HCT116 (cell line): ENCODE measurements around the gene SLC24A2. TPM values are rescaled to one million over a fixed set of nuclear protein-coding genes. Genes with fewer than 3 reads are reported as not detected.

Experiments used
- ATAC-seq: fragments of 200-7000 bp; cut with Tn5 transposase; 2 replicates; pipeline ENCODE4 v1.9.1; 2020; ENCODE audit warnings: mild to moderate bottlenecking, moderate library complexity
- BruUV-seq: library from RNA; stranded (reverse); fragments of 400-500 nt; replicated peaks from 2 replicates; lab custom pipeline; 2021; lab: Mats Ljungman, UMichigan
- CTCF ChIA-PET: fragments of 300-600 bp; sonication (Branson Sonifier 250); formaldehyde crosslinking; loops from one replicate; lab custom pipeline; 2021; ENCODE audit warnings: antibody characterized with exemption; lab: Charles Lee
- POLR2A ChIA-PET: fragments of 300-600, 350-600 bp; sonication (Branson Sonifier 250); formaldehyde crosslinking; loops from one replicate; lab custom pipeline; 2021; ENCODE audit warnings: antibody characterized with exemption; lab: Charles Lee
- RAD21 ChIA-PET, 2 experiments: fragments of 300-600 bp; sonication (Branson Sonifier 250); formaldehyde crosslinking; loops; one replicate each; lab custom pipeline; 2023; ENCODE audit warnings: low total read pairs in 2 of 2; ENCODE audit not compliant: uncharacterized antibody in 2 of 2, unreplicated experiment in 2 of 2, low non-redundant PET in 1 of 2; lab: Charles Lee
- DNase-seq: peaks from one replicate; pipeline ENCODE4 v3.0.0-alpha.2; 2010; ENCODE audit warnings: low read depth, low spot score
- H2AFZ ChIP-seq: fragments of 200-600 bp; shearing (Covaris generic), sonication (generic); 2 replicates; pipeline ENCODE4 v1.6.1; 2017; ENCODE audit warnings: low read depth, mixed run types, mixed read lengths, antibody characterized with exemption, low read length; ENCODE audit not compliant: poor library complexity, severe bottlenecking
- H3K27ac ChIP-seq: 2 replicates; pipeline ENCODE4 v1.5.1; 2012; ENCODE audit warnings: low read depth, low read length
- H3K27me3 ChIP-seq: fragments of 200-600 bp; sonication (generic); 2 replicates; pipeline ENCODE4 v1.6.1; 2016; ENCODE audit warnings: mixed run types, low read length, mixed read lengths; ENCODE audit not compliant: insufficient read depth
- H3K36me3 ChIP-seq, 2 experiments: fragments of 200-500 bp in 1 of 2; fragments of 200-600 bp in 1 of 2; sonication (Bioruptor generic) in 1 of 2; sonication (generic) in 1 of 2; 2 replicates each; pipeline versions ENCODE4 v1.5.1 to v1.6.1; 2014 to 2016; ENCODE audit warnings: low read length in 2 of 2, inconsistent platforms in 1 of 2, mixed read lengths in 1 of 2, mixed run types in 1 of 2; ENCODE audit not compliant: insufficient read depth in 2 of 2, control insufficient read depth in 1 of 2
- H3K4me1 ChIP-seq, 2 experiments: fragments of 200-600 bp in 1 of 2; sonication (generic) in 1 of 2; 2 replicates each; pipeline versions ENCODE4 v1.5.1 to v1.6.1; 2012 to 2017; ENCODE audit warnings: low read length in 2 of 2, inconsistent platforms in 1 of 2, mild to moderate bottlenecking in 1 of 2, mixed read lengths in 1 of 2, mixed run types in 1 of 2, moderate library complexity in 1 of 2; ENCODE audit not compliant: insufficient read depth in 2 of 2, control insufficient read depth in 1 of 2
- H3K4me2 ChIP-seq: fragments of 200-600 bp; sonication (generic); 2 replicates; pipeline ENCODE4 v1.6.1; 2017; ENCODE audit warnings: mixed run types, low read length, mixed read lengths
- H3K4me3 ChIP-seq, 2 experiments: fragments of 200-600 bp in 1 of 2; sonication (generic) in 1 of 2; replicated peaks in 1 of 2; 2 replicates each; pipeline ENCODE4 v1.5.1; 2011 to 2016; ENCODE audit warnings: low read length in 2 of 2, control low read depth in 1 of 2, low read depth in 1 of 2, mild to moderate bottlenecking in 1 of 2, mixed read lengths in 1 of 2, mixed run types in 1 of 2
- H3K79me2 ChIP-seq: fragments of 200-600 bp; sonication (generic); 2 replicates; pipeline ENCODE4 v1.6.1; 2017; ENCODE audit warnings: mild to moderate bottlenecking, mixed run types, low read length, moderate library complexity, mixed read lengths; ENCODE audit not compliant: insufficient read depth
- H3K9ac ChIP-seq: fragments of 200-600 bp; sonication (generic); 2 replicates; pipeline ENCODE4 v1.6.1; 2016; ENCODE audit warnings: low read length, mixed read lengths
- H3K9me2 ChIP-seq: fragments of 200-600 bp; sonication (generic), shearing (Covaris generic); 2 replicates; pipeline ENCODE4 v1.6.1; 2017; ENCODE audit warnings: mixed run types, mild to moderate bottlenecking, moderate library complexity; ENCODE audit not compliant: insufficient read depth
- H3K9me3 ChIP-seq, 2 experiments: fragments of 200-500 bp in 1 of 2; fragments of 200-600 bp in 1 of 2; sonication (Bioruptor generic) in 1 of 2; sonication (generic) in 1 of 2; 2 replicates each; pipeline ENCODE4 v1.6.1; 2014 to 2017; ENCODE audit warnings: low read length in 2 of 2, mixed read lengths in 2 of 2, inconsistent platforms in 1 of 2, low read depth in 1 of 2, mild to moderate bottlenecking in 1 of 2, mixed run types in 1 of 2, moderate library complexity in 1 of 2; ENCODE audit not compliant: control insufficient read depth in 1 of 2, insufficient read depth in 1 of 2
- H4K20me1 ChIP-seq: fragments of 200-600 bp; sonication (generic), shearing (Covaris generic); 2 replicates; pipeline ENCODE4 v1.6.1; 2017; ENCODE audit warnings: mixed run types, mild to moderate bottlenecking, moderate library complexity; ENCODE audit not compliant: insufficient read depth
- CBX3 ChIP-seq: IDR thresholded peaks from 2 replicates; pipeline ENCODE4 v1.6.1; 2012; ENCODE audit warnings: low read depth
- CEBPB ChIP-seq: IDR thresholded peaks from 2 replicates; pipeline ENCODE4 v1.6.1; 2012; ENCODE audit warnings: low read depth
- EGR1 ChIP-seq: IDR thresholded peaks from 2 replicates; pipeline ENCODE4 v1.6.1; 2012; ENCODE audit warnings: low read depth
- ELF1 ChIP-seq: IDR thresholded peaks from 2 replicates; pipeline ENCODE4 v1.6.1; 2012; ENCODE audit warnings: low read depth, borderline replicate concordance
- EZH2phosphoT487 ChIP-seq: fragments of 200-600 bp; IDR thresholded peaks from 2 replicates; pipeline ENCODE4 v1.6.1; 2018; ENCODE audit warnings: antibody characterized with exemption, borderline replicate concordance
- JUND ChIP-seq: IDR thresholded peaks from 2 replicates; pipeline ENCODE4 v1.6.1; 2012
- POLR2AphosphoS5 ChIP-seq: IDR thresholded peaks from 2 replicates; pipeline ENCODE4 v1.6.1; 2011; ENCODE audit warnings: mild to moderate bottlenecking, low read depth, low read length, moderate library complexity
- SIN3A ChIP-seq: IDR thresholded peaks from 2 replicates; pipeline ENCODE4 v1.6.1; 2012; ENCODE audit warnings: low read depth
- SRF ChIP-seq: IDR thresholded peaks from 2 replicates; pipeline ENCODE4 v1.6.1; 2012; ENCODE audit warnings: low read depth
- TCF7L2 ChIP-seq: IDR thresholded peaks from 2 replicates; pipeline ENCODE4 v1.7.0; 2011; ENCODE audit warnings: borderline replicate concordance, inconsistent platforms; ENCODE audit not compliant: insufficient read depth, insufficient read length; ENCODE audit errors: extremely low read depth
- YY1 ChIP-seq: IDR thresholded peaks from 2 replicates; pipeline ENCODE4 v1.6.1; 2011; ENCODE audit warnings: low read length, low read depth, moderate library complexity, mild to moderate bottlenecking; ENCODE audit not compliant: insufficient replicate concordance; ENCODE audit errors: extremely low read depth
- ZFX ChIP-seq: fragments of 450-650 bp; IDR thresholded peaks from 2 replicates; pipeline ENCODE4 v1.6.1; 2017
- intact Hi-C: fragments of 100-400 bp; cut with micrococcal nuclease; formaldehyde crosslinking; loops from 2 replicates; pipeline ENCODE4 v1.10.0; 2022
- total RNA-seq: library from RNA; stranded (reverse); gene quantifications from one replicate; pipeline ENCODE4 v1.2.1, GENCODE V29; 2021; ENCODE audit not compliant: unreplicated experiment
- TF ChIP-seq, protein P1 (sequence below): IDR thresholded peaks from 2 replicates; pipeline ENCODE4 v1.6.1; 2011; ENCODE audit warnings: mild to moderate bottlenecking, low read length, moderate library complexity; ENCODE audit not compliant: insufficient replicate concordance; ENCODE audit errors: extremely low read depth
- TF ChIP-seq, protein P2 (sequence below): IDR thresholded peaks from 2 replicates; pipeline ENCODE4 v1.6.1; 2012

Gene SLC24A2
- total RNA-seq, 1 experiment from 2014 or later, result not detected

DNA sequence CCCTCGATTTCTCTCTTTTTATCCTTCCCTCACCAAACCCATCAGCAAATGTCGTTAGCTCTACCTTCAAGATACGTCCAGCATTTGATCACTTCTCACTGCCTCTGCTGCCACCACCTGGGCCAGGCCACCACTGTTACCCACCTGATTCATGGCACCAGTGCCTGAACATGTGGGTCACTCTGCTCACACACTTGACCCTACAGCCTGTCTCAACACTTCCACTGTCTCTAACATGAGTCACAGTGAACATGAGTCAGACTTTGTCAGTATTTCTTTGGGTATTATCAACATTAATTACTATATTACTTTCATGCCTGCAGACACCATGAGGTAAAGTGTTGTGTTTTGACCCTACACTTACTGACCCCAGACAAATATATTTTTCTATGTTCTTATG is 19.6 kb downstream of the SLC24A2 start:
- no peak overlapping the region for H3K4me2 ChIP-seq

More for the DNA sequence above, 19.6 kb downstream of the SLC24A2 start:
- peaks cover 23% of the 10 kb centered on the region; the same call in 1 of the 2 replicates for H3K27me3 ChIP-seq
- H3K9ac ChIP-seq, result no peak overlapping the region
- no peaks in the 10 kb centered on the region for H3K79me2 ChIP-seq
- no peaks in the 10 kb centered on the region for H3K9me3 ChIP-seq
- no peaks in the 10 kb centered on the region for H3K9me2 ChIP-seq
- H2AFZ ChIP-seq, result no peak overlapping the region
- CTCF ChIA-PET, result no interaction called here
- TF ChIP-seq TCF7L2 (no peak), CBX3 (no peak), ZFX (no peak), POLR2AphosphoS5 (no peak), EZH2phosphoT487 (no peak), CEBPB (no peak), JUND (no peak), YY1 (no peak), SIN3A (no peak), SRF (no peak), ELF1 (no peak), EGR1 (no peak)
- TF ChIP-seq, protein P1, sequence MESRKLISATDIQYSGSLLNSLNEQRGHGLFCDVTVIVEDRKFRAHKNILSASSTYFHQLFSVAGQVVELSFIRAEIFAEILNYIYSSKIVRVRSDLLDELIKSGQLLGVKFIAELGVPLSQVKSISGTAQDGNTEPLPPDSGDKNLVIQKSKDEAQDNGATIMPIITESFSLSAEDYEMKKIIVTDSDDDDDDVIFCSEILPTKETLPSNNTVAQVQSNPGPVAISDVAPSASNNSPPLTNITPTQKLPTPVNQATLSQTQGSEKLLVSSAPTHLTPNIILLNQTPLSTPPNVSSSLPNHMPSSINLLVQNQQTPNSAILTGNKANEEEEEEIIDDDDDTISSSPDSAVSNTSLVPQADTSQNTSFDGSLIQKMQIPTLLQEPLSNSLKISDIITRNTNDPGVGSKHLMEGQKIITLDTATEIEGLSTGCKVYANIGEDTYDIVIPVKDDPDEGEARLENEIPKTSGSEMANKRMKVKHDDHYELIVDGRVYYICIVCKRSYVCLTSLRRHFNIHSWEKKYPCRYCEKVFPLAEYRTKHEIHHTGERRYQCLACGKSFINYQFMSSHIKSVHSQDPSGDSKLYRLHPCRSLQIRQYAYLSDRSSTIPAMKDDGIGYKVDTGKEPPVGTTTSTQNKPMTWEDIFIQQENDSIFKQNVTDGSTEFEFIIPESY, result no peak
- TF ChIP-seq, protein P2, sequence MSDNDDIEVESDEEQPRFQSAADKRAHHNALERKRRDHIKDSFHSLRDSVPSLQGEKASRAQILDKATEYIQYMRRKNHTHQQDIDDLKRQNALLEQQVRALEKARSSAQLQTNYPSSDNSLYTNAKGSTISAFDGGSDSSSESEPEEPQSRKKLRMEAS, result no peak
- POLR2A ChIA-PET, result no interaction called here
- no TSS peak for BruUV-seq
- H3K36me3 ChIP-seq, result no peaks in the 10 kb centered on the region
- H3K4me1 ChIP-seq, result no peaks in the 10 kb centered on the region
- no peak overlapping the region for H3K27ac ChIP-seq
- no peak for DNase-seq
- no peak overlapping the region for H3K4me3 ChIP-seq
- no peaks in the 10 kb centered on the region for H4K20me1 ChIP-seq
- RAD21 ChIA-PET, result interaction anchor here in 1 of 2 experiments (0.6 kb wide), 1 partner anchor 297 kb away, joined by 7 read pairs; no protein-coding TSS in a partner anchor
- intact Hi-C loops, result no loop called here
- ATAC-seq, result no peak
